Lower lobe of right lung (tissue), 2 donors: ENCODE measurements around the gene CTSE. TPM values are rescaled to one million over a fixed set of nuclear protein-coding genes. Genes with fewer than 3 reads are reported as not detected.

Experiments
- ATAC-seq, 2 donors: fragments of 200-7000 bp; cut with Tn5 transposase; one replicate each; pipeline ENCODE4 v1.9.1; 2020 to 2022; ENCODE audit warnings: mild to moderate bottlenecking in 2 of 2, moderate library complexity in 2 of 2
- DNase-seq: peaks from one replicate; pipeline ENCODE4 v3.0.0-alpha.2; 2020
- H3K27ac ChIP-seq: fragments of 200-600 bp; one replicate; pipeline ENCODE4 v1.8.0; 2022
- H3K27me3 ChIP-seq: fragments of 200-600 bp; one replicate; pipeline ENCODE4 v1.8.0; 2022; ENCODE audit warnings: low read depth
- H3K36me3 ChIP-seq: fragments of 200-600 bp; one replicate; pipeline ENCODE4 v1.8.0; 2022; ENCODE audit warnings: mild to moderate bottlenecking
- H3K4me1 ChIP-seq: fragments of 200-600 bp; one replicate; pipeline ENCODE4 v1.8.0; 2022
- H3K4me3 ChIP-seq: fragments of 200-600 bp; one replicate; pipeline ENCODE4 v1.8.0; 2022; ENCODE audit warnings: mild to moderate bottlenecking
- H3K9me3 ChIP-seq: fragments of 200-600 bp; one replicate; pipeline ENCODE4 v1.8.0; 2022
- CTCF ChIP-seq: fragments of 200-600 bp; IDR thresholded peaks from one replicate; pipeline ENCODE4 v1.8.0; 2022; ENCODE audit warnings: antibody characterized with exemption, mild to moderate bottlenecking
- intact Hi-C: fragments of 100-400 bp; cut with DNase I; formaldehyde crosslinking; loops from one replicate; pipeline ENCODE4 v1.11.0; 2022
- total RNA-seq: library from RNA; stranded (reverse); fragmentation: NEBNext Ultra II Directional; extraction: Animal tissue kit (Norgen Biotek cat#: 25700); gene quantifications from one replicate; pipeline ENCODE4 v1.2.1, GENCODE V29; 2021
- donor health status: DM: no; HTN: yes; CAD: no; lungs with severe emphysema.

The CTSE gene
- total RNA-seq, 1 donor from 2014 or later = 63.6 TPM

- Histone ChIP-seq H3K36me3 (no peaks in the 10 kb centered on the region), H3K27me3 (no peaks in the 10 kb centered on the region), H3K4me1 (peaks cover 6% of the 10 kb centered on the region), H3K27ac (no peak overlapping the region), H3K9me3 (no peaks in the 10 kb centered on the region), H3K4me3 (no peak overlapping the region)
- intact Hi-C loops = loop anchor here (5.0 to 10.0 kb wide), 2 partner anchors 60 to 183 kb away; no protein-coding TSS in a partner anchor
- ATAC-seq (peak; percentile 82 to 88), DNase-seq (peak; percentile 70)
- TF ChIP-seq CTCF = peak; percentile 97
Measured at GRCh38 chr1:205977402-205978014, 46.2 kb downstream of the CTSE start.

GRCh38 chr1:205976708-205977401, 46.8 kb downstream of the CTSE start:
- Histone ChIP-seq H3K27ac (no peak overlapping the region), H3K9me3 (no peaks in the 10 kb centered on the region), H3K27me3 (no peaks in the 10 kb centered on the region), H3K4me3 (no peak overlapping the region), H3K36me3 (no peaks in the 10 kb centered on the region), H3K4me1 (peaks cover 6% of the 10 kb centered on the region)
- intact Hi-C loops = loop anchor here (5.0 to 10.0 kb wide), 2 partner anchors 60 to 182 kb away; no protein-coding TSS in a partner anchor
- no peak for ATAC-seq
- no peak for DNase-seq
- TF ChIP-seq CTCF = no peak

- DNase-seq = no peak
- H3K4me1 ChIP-seq = peaks cover 6% of the 10 kb centered on the region
- ATAC-seq = no peak
- no peak overlapping the region for H3K4me3 ChIP-seq
- intact Hi-C loops = loop anchor here (5.0 to 10.0 kb wide), 2 partner anchors 59 to 181 kb away; no protein-coding TSS in a partner anchor
- no peak overlapping the region for H3K27ac ChIP-seq
- no peaks in the 10 kb centered on the region for H3K9me3 ChIP-seq
- H3K36me3 ChIP-seq = no peaks in the 10 kb centered on the region
- no peak for TF ChIP-seq CTCF
- H3K27me3 ChIP-seq = no peaks in the 10 kb centered on the region
Measured at GRCh38 chr1:205976036-205976435, 47.7 kb downstream of the CTSE start.

- peaks cover 6% of the 10 kb centered on the region for H3K4me1 ChIP-seq
- no peaks in the 10 kb centered on the region for H3K9me3 ChIP-seq
- DNase-seq (no peak), ATAC-seq (peak in 1 of 2 donors; percentile 3)
- H3K27me3 ChIP-seq = no peaks in the 10 kb centered on the region
- H3K27ac ChIP-seq = no peak overlapping the region
- no peaks in the 10 kb centered on the region for H3K36me3 ChIP-seq
- H3K4me3 ChIP-seq = no peak overlapping the region
- intact Hi-C loops = loop anchor here (5.0 to 10.0 kb wide), 2 partner anchors 58 to 181 kb away; no protein-coding TSS in a partner anchor
- TF ChIP-seq CTCF = no peak
Measured at GRCh38 chr1:205975387-205975998, 48.2 kb downstream of the CTSE start.

GRCh38 chr1:205974712-205975111, 49.0 kb downstream of the CTSE start:
- H3K36me3 ChIP-seq = no peaks in the 10 kb centered on the region
- TF ChIP-seq CTCF = no peak
- H3K27me3 ChIP-seq = no peaks in the 10 kb centered on the region
- no peak for ATAC-seq
- intact Hi-C loops = loop anchor here (5.0 to 10.0 kb wide), 2 partner anchors 57 to 180 kb away; no protein-coding TSS in a partner anchor
- no peak overlapping the region for H3K4me3 ChIP-seq
- no peaks in the 10 kb centered on the region for H3K9me3 ChIP-seq
- DNase-seq = no peak
- peaks cover 6% of the 10 kb centered on the region for H3K4me1 ChIP-seq
- no peak overlapping the region for H3K27ac ChIP-seq
